Caco-2 (cell line): ENCODE data around the gene C5orf58. TPM values are rescaled to one million over a fixed set of nuclear protein-coding genes. Genes with fewer than 3 reads are reported as not detected.

Experiments used
- BruUV-seq: library from RNA; stranded (reverse); fragments of 400-500 nt; replicated peaks from 2 replicates; lab custom pipeline; 2021; lab: Mats Ljungman, UMichigan
- CTCF ChIA-PET: fragments of 300-600 bp; sonication (Branson Sonifier 250); formaldehyde crosslinking; loops from one replicate; lab custom pipeline; 2022; ENCODE audit warnings: antibody characterized with exemption; lab: Charles Lee
- POLR2A ChIA-PET: fragments of 300-600 bp; sonication (Branson Sonifier 250); formaldehyde crosslinking; loops from one replicate; lab custom pipeline; 2022; ENCODE audit warnings: antibody characterized with exemption; lab: Charles Lee
- DNase-seq, 2 experiments: peaks; one replicate each; pipeline versions ENCODE4 v3.0.0 to v3.0.0-alpha.2; 2020 to 2022
- H3K27me3 ChIP-seq: replicated peaks from 2 replicates; pipeline ENCODE4 v1.6.0; 2011; ENCODE audit warnings: low read length; ENCODE audit not compliant: control insufficient read depth, insufficient read depth
- H3K36me3 ChIP-seq: 2 replicates; pipeline ENCODE4 v1.5.1; 2011; ENCODE audit warnings: low read length; ENCODE audit not compliant: control insufficient read depth, insufficient read depth
- H3K4me1 ChIP-seq: fragments of 250-450 bp; sonication (Bioruptor Pico); 2 replicates; pipeline ENCODE4 v1.5.1; 2020; ENCODE audit warnings: mild to moderate bottlenecking
- H3K4me3 ChIP-seq: 2 replicates; pipeline ENCODE4 v1.5.1; 2011; ENCODE audit warnings: low read depth, mild to moderate bottlenecking, control low read depth, low read length
- H3K9me3 ChIP-seq: fragments of 250-450 bp; sonication (Bioruptor Pico); 2 replicates; pipeline ENCODE4 v1.5.1; 2020; ENCODE audit warnings: mild to moderate bottlenecking, moderate library complexity
- H3K27ac Mint-ChIP-seq: one replicate; pipeline ENCODE4 v1.8.0; 2022; ENCODE audit warnings: mixed read lengths; ENCODE audit not compliant: unreplicated experiment
- H3K27me3 Mint-ChIP-seq: one replicate; pipeline ENCODE4 v1.8.0; 2022; ENCODE audit warnings: mixed read lengths; ENCODE audit not compliant: insufficient read depth, unreplicated experiment
- H3K36me3 Mint-ChIP-seq: one replicate; pipeline ENCODE4 v1.8.0; 2022; ENCODE audit warnings: mild to moderate bottlenecking, mixed read lengths; ENCODE audit not compliant: insufficient read depth, unreplicated experiment
- H3K4me1 Mint-ChIP-seq: one replicate; pipeline ENCODE4 v1.8.0; 2022; ENCODE audit warnings: low read depth, mixed read lengths; ENCODE audit not compliant: unreplicated experiment
- H3K4me3 Mint-ChIP-seq: one replicate; pipeline ENCODE4 v1.8.0; 2022; ENCODE audit warnings: mild to moderate bottlenecking, moderate library complexity, mixed read lengths; ENCODE audit not compliant: unreplicated experiment
- H3K9me3 Mint-ChIP-seq: one replicate; pipeline ENCODE4 v1.8.0; 2022; ENCODE audit warnings: mixed read lengths; ENCODE audit not compliant: unreplicated experiment
- intact Hi-C: fragments of 100-400 bp; cut with micrococcal nuclease; formaldehyde crosslinking; loops from one replicate; pipeline ENCODE4 v1.10.0; 2022; ENCODE audit not compliant: unreplicated experiment
- total RNA-seq: library from RNA; stranded (reverse); gene quantifications from 2 replicates; pipeline ENCODE4 v1.2.3, GENCODE V29; 2022
- TF ChIP-seq, protein P1 (sequence below), 2 experiments: fragments of 200-600 bp in 1 of 2; IDR thresholded peaks; 1 replicate in 1 of 2; 2 replicates in 1 of 2; pipeline versions ENCODE4 v1.5.1 to v1.8.0; 2011 to 2022; ENCODE audit warnings: antibody characterized with exemption in 1 of 2, control low read depth in 1 of 2, inconsistent platforms in 1 of 2, low read depth in 1 of 2, low read length in 1 of 2, mild to moderate bottlenecking in 1 of 2, moderate library complexity in 1 of 2; ENCODE audit not compliant: insufficient read depth in 1 of 2, severe bottlenecking in 1 of 2, unreplicated experiment in 1 of 2

The C5orf58 gene
- total RNA-seq, 1 experiment from 2014 or later, result not detected

GRCh38 chr5:170219615-170220014 is 13.2 kb upstream of the C5orf58 start:
- H3K9me3 ChIP-seq, result no peaks in the 10 kb centered on the region
- Mint-ChIP-seq H3K27me3 (peaks cover 8% of the 10 kb centered on the region), H3K4me3 (no peak overlapping the region), H3K4me1 (no peaks in the 10 kb centered on the region), H3K9me3 (no peaks in the 10 kb centered on the region), H3K27ac (no peak overlapping the region), H3K36me3 (no peaks in the 10 kb centered on the region)
- CTCF ChIA-PET, result no interaction called here
- no peaks in the 10 kb centered on the region for H3K4me1 ChIP-seq
- BruUV-seq, result no TSS peak
- intact Hi-C loops, result loop anchor here (10.0 kb wide), 2 partner anchors 125 to 955 kb away; no protein-coding TSS in a partner anchor
- DNase-seq, result no peak
- no peaks in the 10 kb centered on the region for H3K36me3 ChIP-seq
- no peak overlapping the region for H3K4me3 ChIP-seq
- TF ChIP-seq, protein P1, sequence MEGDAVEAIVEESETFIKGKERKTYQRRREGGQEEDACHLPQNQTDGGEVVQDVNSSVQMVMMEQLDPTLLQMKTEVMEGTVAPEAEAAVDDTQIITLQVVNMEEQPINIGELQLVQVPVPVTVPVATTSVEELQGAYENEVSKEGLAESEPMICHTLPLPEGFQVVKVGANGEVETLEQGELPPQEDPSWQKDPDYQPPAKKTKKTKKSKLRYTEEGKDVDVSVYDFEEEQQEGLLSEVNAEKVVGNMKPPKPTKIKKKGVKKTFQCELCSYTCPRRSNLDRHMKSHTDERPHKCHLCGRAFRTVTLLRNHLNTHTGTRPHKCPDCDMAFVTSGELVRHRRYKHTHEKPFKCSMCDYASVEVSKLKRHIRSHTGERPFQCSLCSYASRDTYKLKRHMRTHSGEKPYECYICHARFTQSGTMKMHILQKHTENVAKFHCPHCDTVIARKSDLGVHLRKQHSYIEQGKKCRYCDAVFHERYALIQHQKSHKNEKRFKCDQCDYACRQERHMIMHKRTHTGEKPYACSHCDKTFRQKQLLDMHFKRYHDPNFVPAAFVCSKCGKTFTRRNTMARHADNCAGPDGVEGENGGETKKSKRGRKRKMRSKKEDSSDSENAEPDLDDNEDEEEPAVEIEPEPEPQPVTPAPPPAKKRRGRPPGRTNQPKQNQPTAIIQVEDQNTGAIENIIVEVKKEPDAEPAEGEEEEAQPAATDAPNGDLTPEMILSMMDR (IDR thresholded peaks at IDR 0.05; ENCODE audit: insufficient read depth in 1 of 2, low read depth in 1 of 2, low read length in 1 of 2, severe bottlenecking in 1 of 2, unreplicated experiment in 1 of 2), result no peak
- no peaks in the 10 kb centered on the region for H3K27me3 ChIP-seq
- POLR2A ChIA-PET, result interaction anchor here (0.6 kb wide), 1 partner anchor 181 kb away, joined by 3 read pairs; no protein-coding TSS in a partner anchor

GRCh38 chr5:170220191-170220590 is 12.6 kb upstream of the C5orf58 start:
- CTCF ChIA-PET, result no interaction called here

DNA sequence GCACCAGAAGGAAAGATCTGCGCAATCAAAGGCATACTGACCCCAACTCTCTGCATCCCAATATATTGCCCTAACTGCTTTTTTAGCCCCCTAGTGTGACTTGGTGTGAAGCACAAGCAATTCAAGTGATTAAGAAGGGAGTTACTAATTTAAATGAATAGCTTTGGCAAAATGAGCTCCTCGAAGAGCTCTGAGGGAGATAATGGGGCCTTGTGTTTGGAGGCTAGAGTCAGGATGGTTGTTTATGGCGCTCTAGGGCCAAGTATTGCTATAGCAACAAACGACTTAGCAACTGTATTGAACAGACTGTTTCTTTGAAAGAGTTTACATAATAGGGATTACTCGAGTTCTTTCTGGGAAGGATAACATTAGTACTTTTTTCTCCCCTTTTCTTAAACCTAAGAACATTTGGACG is 11.5 kb upstream of the C5orf58 start:
- Histone ChIP-seq H3K4me1 (no peaks in the 10 kb centered on the region), H3K4me3 (no peak overlapping the region), H3K36me3 (no peaks in the 10 kb centered on the region), H3K9me3 (no peaks in the 10 kb centered on the region), H3K27me3 (no peaks in the 10 kb centered on the region)
- BruUV-seq, result no TSS peak
- Mint-ChIP-seq H3K4me3 (no peak overlapping the region), H3K36me3 (no peaks in the 10 kb centered on the region), H3K27ac (no peak overlapping the region), H3K9me3 (no peaks in the 10 kb centered on the region), H3K4me1 (no peaks in the 10 kb centered on the region), H3K27me3 (peaks cover 6% of the 10 kb centered on the region)
- TF ChIP-seq, protein P1 (IDR thresholded peaks at IDR 0.05; ENCODE audit: insufficient read depth in 1 of 2, low read depth in 1 of 2, low read length in 1 of 2, severe bottlenecking in 1 of 2, unreplicated experiment in 1 of 2), result no peak
- POLR2A ChIA-PET, result no interaction called here
- no peak for DNase-seq
- CTCF ChIA-PET, result no interaction called here
- intact Hi-C loops, result loop anchor here (10.0 kb wide), 2 partner anchors 123 to 957 kb away; no protein-coding TSS in a partner anchor

More at GRCh38 chr5:170220191-170220590, 12.6 kb upstream of the C5orf58 start:
- H3K4me1 ChIP-seq, result no peaks in the 10 kb centered on the region
- POLR2A ChIA-PET, result no interaction called here
- TF ChIP-seq, protein P1 (IDR thresholded peaks at IDR 0.05; ENCODE audit: insufficient read depth in 1 of 2, low read depth in 1 of 2, low read length in 1 of 2, severe bottlenecking in 1 of 2, unreplicated experiment in 1 of 2), result no peak
- peaks cover 9% of the 10 kb centered on the region for H3K27me3 Mint-ChIP-seq
- no peaks in the 10 kb centered on the region for H3K27me3 ChIP-seq
- H3K27ac Mint-ChIP-seq, result no peak overlapping the region
- no peaks in the 10 kb centered on the region for H3K9me3 ChIP-seq
- H3K36me3 ChIP-seq, result no peaks in the 10 kb centered on the region
- H3K9me3 Mint-ChIP-seq, result no peaks in the 10 kb centered on the region
- H3K4me3 ChIP-seq, result no peak overlapping the region
- H3K4me1 Mint-ChIP-seq, result no peaks in the 10 kb centered on the region
- BruUV-seq, result no TSS peak
- intact Hi-C loops, result loop anchor here (10.0 kb wide), 2 partner anchors 125 to 955 kb away; no protein-coding TSS in a partner anchor
- H3K4me3 Mint-ChIP-seq, result no peak overlapping the region
- DNase-seq, result no peak
- no peaks in the 10 kb centered on the region for H3K36me3 Mint-ChIP-seq
